Astrocyte (in vitro differentiated cells and primary cell): Measurements from ENCODE around the gene ADGRG7. TPM values are rescaled to one million over a fixed set of nuclear protein-coding genes. Genes with fewer than 3 reads are reported as not detected.

ENCODE experiments used
- DNase-seq: peaks from one replicate; pipeline ENCODE4 v3.0.0-alpha.2; 2010; ENCODE audit warnings: low read depth
- FAIRE-seq: peaks from 2 replicates; lab custom pipeline; 2011; peaks lifted over from hg19 to GRCh38; lab: Jason Lieb, UNC
- H2AFZ ChIP-seq: 2 replicates; pipeline ENCODE4 v1.6.0; 2012; ENCODE audit warnings: low read depth, low read length, inconsistent platforms
- H3K27ac ChIP-seq: 2 replicates; pipeline ENCODE4 v1.5.1; 2011; ENCODE audit warnings: low read depth, low read length, inconsistent platforms
- H3K27me3 ChIP-seq: 2 replicates; pipeline ENCODE4 v1.6.0; 2011; ENCODE audit warnings: low read length, inconsistent platforms; ENCODE audit not compliant: insufficient read depth
- H3K36me3 ChIP-seq: 2 replicates; pipeline ENCODE4 v1.5.1; 2011; ENCODE audit warnings: low read length, inconsistent platforms; ENCODE audit not compliant: insufficient read depth
- H3K4me1 ChIP-seq: 2 replicates; pipeline ENCODE4 v1.5.1; 2011; ENCODE audit warnings: low read length, inconsistent platforms; ENCODE audit not compliant: insufficient read depth
- H3K4me2 ChIP-seq: 2 replicates; pipeline ENCODE4 v1.6.0; 2012; ENCODE audit warnings: low read length, inconsistent platforms
- H3K4me3 ChIP-seq: 2 replicates; pipeline ENCODE4 v1.5.1; 2011; ENCODE audit warnings: low read depth, mild to moderate bottlenecking, low read length, inconsistent platforms; ENCODE audit not compliant: insufficient read depth
- H3K79me2 ChIP-seq: 2 replicates; pipeline ENCODE4 v1.6.0; 2012; ENCODE audit warnings: mild to moderate bottlenecking, low read length, inconsistent platforms; ENCODE audit not compliant: insufficient read depth
- H3K9ac ChIP-seq: 2 replicates; pipeline ENCODE4 v1.6.0; 2012; ENCODE audit warnings: mild to moderate bottlenecking, low read length, inconsistent platforms
- H3K9me3 ChIP-seq: 2 replicates; pipeline ENCODE4 v1.5.1; 2012; ENCODE audit warnings: low read depth, mild to moderate bottlenecking, low read length, inconsistent platforms; ENCODE audit not compliant: insufficient read depth
- H4K20me1 ChIP-seq: 2 replicates; pipeline ENCODE4 v1.6.0; 2012; ENCODE audit warnings: low read length, inconsistent platforms; ENCODE audit not compliant: insufficient read depth
- H3K27ac Mint-ChIP-seq: one replicate; pipeline ENCODE4 v1.8.0; 2021; ENCODE audit warnings: mild to moderate bottlenecking, mixed read lengths; ENCODE audit not compliant: unreplicated experiment
- H3K27me3 Mint-ChIP-seq: one replicate; pipeline ENCODE4 v1.8.0; 2021; ENCODE audit warnings: low read depth, mixed read lengths; ENCODE audit not compliant: unreplicated experiment
- H3K36me3 Mint-ChIP-seq: one replicate; pipeline ENCODE4 v1.8.0; 2021; ENCODE audit warnings: low read depth, mixed read lengths; ENCODE audit not compliant: unreplicated experiment
- H3K4me1 Mint-ChIP-seq: one replicate; pipeline ENCODE4 v1.8.0; 2021; ENCODE audit warnings: low read depth, mixed read lengths; ENCODE audit not compliant: unreplicated experiment
- H3K4me3 Mint-ChIP-seq: one replicate; pipeline ENCODE4 v1.8.0; 2021; ENCODE audit warnings: mild to moderate bottlenecking, moderate library complexity, mixed read lengths; ENCODE audit not compliant: unreplicated experiment
- H3K9me3 Mint-ChIP-seq: one replicate; pipeline ENCODE4 v1.8.0; 2021; ENCODE audit warnings: mild to moderate bottlenecking, mixed read lengths; ENCODE audit not compliant: unreplicated experiment
- EZH2 ChIP-seq: IDR thresholded peaks from 2 replicates; pipeline ENCODE4 v1.6.1; 2012; ENCODE audit warnings: mild to moderate bottlenecking, low read length, inconsistent platforms; ENCODE audit not compliant: insufficient read depth
- total RNA-seq: library from RNA; stranded (reverse); gene quantifications from 2 replicates; pipeline ENCODE4 v1.2.1, GENCODE V29; 2021
- TF ChIP-seq, protein P1 (sequence below): IDR thresholded peaks from 2 replicates; pipeline ENCODE4 v1.5.1; 2011; ENCODE audit warnings: low read depth, mild to moderate bottlenecking, inconsistent platforms, low read length, moderate library complexity; ENCODE audit not compliant: insufficient read depth

ADGRG7 gene
- total RNA-seq, 1 donor from 2014 or later = not detected

GRCh38 chr3:100725935-100726513, 116.6 kb downstream of the ADGRG7 start:
- no peak overlapping the region for H3K4me3 ChIP-seq
- H3K27me3 ChIP-seq = no peaks in the 10 kb centered on the region
- peaks cover 21% of the 10 kb centered on the region for H3K36me3 Mint-ChIP-seq
- no peaks in the 10 kb centered on the region for H3K27me3 Mint-ChIP-seq
- TF ChIP-seq EZH2 = no peak
- TF ChIP-seq, protein P1, sequence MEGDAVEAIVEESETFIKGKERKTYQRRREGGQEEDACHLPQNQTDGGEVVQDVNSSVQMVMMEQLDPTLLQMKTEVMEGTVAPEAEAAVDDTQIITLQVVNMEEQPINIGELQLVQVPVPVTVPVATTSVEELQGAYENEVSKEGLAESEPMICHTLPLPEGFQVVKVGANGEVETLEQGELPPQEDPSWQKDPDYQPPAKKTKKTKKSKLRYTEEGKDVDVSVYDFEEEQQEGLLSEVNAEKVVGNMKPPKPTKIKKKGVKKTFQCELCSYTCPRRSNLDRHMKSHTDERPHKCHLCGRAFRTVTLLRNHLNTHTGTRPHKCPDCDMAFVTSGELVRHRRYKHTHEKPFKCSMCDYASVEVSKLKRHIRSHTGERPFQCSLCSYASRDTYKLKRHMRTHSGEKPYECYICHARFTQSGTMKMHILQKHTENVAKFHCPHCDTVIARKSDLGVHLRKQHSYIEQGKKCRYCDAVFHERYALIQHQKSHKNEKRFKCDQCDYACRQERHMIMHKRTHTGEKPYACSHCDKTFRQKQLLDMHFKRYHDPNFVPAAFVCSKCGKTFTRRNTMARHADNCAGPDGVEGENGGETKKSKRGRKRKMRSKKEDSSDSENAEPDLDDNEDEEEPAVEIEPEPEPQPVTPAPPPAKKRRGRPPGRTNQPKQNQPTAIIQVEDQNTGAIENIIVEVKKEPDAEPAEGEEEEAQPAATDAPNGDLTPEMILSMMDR = no peak
- H3K9ac ChIP-seq = no peak overlapping the region
- no peaks in the 10 kb centered on the region for H3K9me3 Mint-ChIP-seq
- H3K4me2 ChIP-seq = no peak overlapping the region
- no peak overlapping the region for H3K4me3 Mint-ChIP-seq
- no peak for DNase-seq
- H3K79me2 ChIP-seq = peaks cover 92% of the 10 kb centered on the region
- H3K27ac Mint-ChIP-seq = peak overlapping the region; percentile 37
- peaks cover 64% of the 10 kb centered on the region for H4K20me1 ChIP-seq
- no peaks in the 10 kb centered on the region for H3K9me3 ChIP-seq
- H3K27ac ChIP-seq = no peak overlapping the region
- H2AFZ ChIP-seq = no peak overlapping the region
- H3K36me3 ChIP-seq = peaks cover 54% of the 10 kb centered on the region
- no peaks in the 10 kb centered on the region for H3K4me1 ChIP-seq
- no peak for FAIRE-seq
- peaks cover 9% of the 10 kb centered on the region for H3K4me1 Mint-ChIP-seq

DNA sequence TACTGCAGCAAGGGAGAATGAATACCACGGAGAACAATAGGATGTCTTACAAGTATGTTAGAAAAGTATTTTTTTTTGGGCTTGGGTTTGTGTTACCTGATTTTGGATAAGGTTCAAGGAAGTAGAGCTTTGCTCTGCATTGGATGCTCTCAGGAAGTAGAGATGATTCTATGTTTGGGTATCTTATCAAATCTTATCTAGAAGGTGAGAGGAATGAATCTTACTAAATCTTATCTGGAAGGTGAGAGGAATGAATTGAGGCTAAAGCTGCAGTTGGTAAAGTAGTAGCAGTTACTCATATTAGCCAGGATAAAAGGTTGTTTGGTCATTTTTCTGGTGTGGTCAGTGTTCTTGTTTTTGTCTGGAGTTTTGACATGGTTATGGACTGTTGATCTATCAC, 117.3 kb downstream of the ADGRG7 start:
- H3K4me3 ChIP-seq = no peak overlapping the region
- no peaks in the 10 kb centered on the region for H3K27me3 ChIP-seq
- no peak for TF ChIP-seq EZH2
- H4K20me1 ChIP-seq = peaks cover 62% of the 10 kb centered on the region
- H3K9me3 ChIP-seq = no peaks in the 10 kb centered on the region
- H3K79me2 ChIP-seq = peaks cover 92% of the 10 kb centered on the region
- Mint-ChIP-seq H3K4me3 (no peak overlapping the region), H3K27ac (peak overlapping the region; percentile 43), H3K27me3 (no peaks in the 10 kb centered on the region), H3K9me3 (no peaks in the 10 kb centered on the region), H3K36me3 (peaks cover 18% of the 10 kb centered on the region), H3K4me1 (peaks cover 13% of the 10 kb centered on the region)
- H3K9ac ChIP-seq = no peak overlapping the region
- DNase-seq (no peak), FAIRE-seq (no peak)
- no peaks in the 10 kb centered on the region for H3K4me1 ChIP-seq
- no peak overlapping the region for H3K4me2 ChIP-seq
- no peak overlapping the region for H2AFZ ChIP-seq
- H3K27ac ChIP-seq = no peak overlapping the region
- H3K36me3 ChIP-seq = peaks cover 52% of the 10 kb centered on the region

DNA sequence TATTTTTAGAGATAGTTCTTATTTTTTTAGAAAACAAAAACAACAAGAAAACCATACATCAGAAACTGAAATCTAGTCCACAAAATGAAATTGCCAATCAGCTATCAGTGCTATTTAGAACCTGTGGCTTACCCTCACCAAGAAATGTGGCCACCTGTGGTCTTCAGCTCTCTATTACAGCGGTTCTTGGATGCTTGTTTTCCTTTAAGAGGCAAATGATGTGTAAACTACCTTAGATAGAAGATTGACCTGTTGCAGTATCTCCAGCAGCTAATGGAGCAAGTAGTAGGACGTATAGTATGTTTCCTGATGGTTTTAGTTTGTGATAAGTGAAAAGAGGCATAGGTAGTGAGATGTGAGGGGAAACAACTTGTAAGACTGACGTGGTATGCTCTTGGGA, 121.1 kb downstream of the ADGRG7 start:
- no peak overlapping the region for H3K4me2 ChIP-seq
- peaks cover 72% of the 10 kb centered on the region for H4K20me1 ChIP-seq
- no peak overlapping the region for H2AFZ ChIP-seq
- no peak overlapping the region for H3K4me3 ChIP-seq
- peaks cover 55% of the 10 kb centered on the region for H3K36me3 ChIP-seq
- H3K4me3 Mint-ChIP-seq = no peak overlapping the region
- FAIRE-seq = no peak
- H3K36me3 Mint-ChIP-seq = peaks cover 11% of the 10 kb centered on the region
- no peak overlapping the region for H3K27ac Mint-ChIP-seq
- no peak for DNase-seq
- TF ChIP-seq, protein P1 = no peak
- TF ChIP-seq EZH2 = no peak
- H3K4me1 ChIP-seq = no peaks in the 10 kb centered on the region
- H3K27me3 Mint-ChIP-seq = no peaks in the 10 kb centered on the region
- no peaks in the 10 kb centered on the region for H3K9me3 ChIP-seq
- no peaks in the 10 kb centered on the region for H3K9me3 Mint-ChIP-seq
- H3K27me3 ChIP-seq = no peaks in the 10 kb centered on the region
- H3K4me1 Mint-ChIP-seq = peaks cover 26% of the 10 kb centered on the region
- no peak overlapping the region for H3K27ac ChIP-seq
- H3K79me2 ChIP-seq = peaks cover 96% of the 10 kb centered on the region
- H3K9ac ChIP-seq = no peak overlapping the region
